HG03039 (cell line): ENCODE measurements around the gene MICAL3.

ENCODE experiments used
- ATAC-seq: cut with Tn5 transposase; IDR thresholded peaks from one replicate; pipeline ENCODE4 v1.9.1; 2021; ENCODE audit warnings: mild to moderate bottlenecking, moderate library complexity; ENCODE audit not compliant: unreplicated experiment

MICAL3 gene

GRCh38 chr22:17917490-17917983, 106.8 kb downstream of the MICAL3 start:
- ATAC-seq: no peak

GRCh38 chr22:17916226-17916889, 108.0 kb downstream of the MICAL3 start:
- ATAC-seq: no peak

GRCh38 chr22:17915676-17916075, 108.7 kb downstream of the MICAL3 start:
- no peak for ATAC-seq

GRCh38 chr22:17915188-17915587, 109.2 kb downstream of the MICAL3 start:
- ATAC-seq: no peak

GRCh38 chr22:17914474-17914873, 109.9 kb downstream of the MICAL3 start:
- ATAC-seq: no peak

GRCh38 chr22:17913801-17914347, 110.5 kb downstream of the MICAL3 start:
- no peak for ATAC-seq

- no peak for ATAC-seq
Measured at GRCh38 chr22:17912945-17913721, 111.2 kb downstream of the MICAL3 start.

- ATAC-seq: no peak
Measured at GRCh38 chr22:17911887-17912286, 112.5 kb downstream of the MICAL3 start.

GRCh38 chr22:17911312-17911705, 113.1 kb downstream of the MICAL3 start:
- ATAC-seq: no peak

- ATAC-seq: no peak
Measured at GRCh38 chr22:17910561-17911311, 113.6 kb downstream of the MICAL3 start.

GRCh38 chr22:17907748-17908051, 116.7 kb downstream of the MICAL3 start:
- ATAC-seq: no peak

- no peak for ATAC-seq
Measured at GRCh38 chr22:17906978-17907747, 117.2 kb downstream of the MICAL3 start.

- ATAC-seq: no peak
Measured at GRCh38 chr22:17905445-17905844, 118.9 kb downstream of the MICAL3 start.

GRCh38 chr22:17903564-17904295, 120.6 kb downstream of the MICAL3 start:
- ATAC-seq: no peak

- no peak for ATAC-seq
Measured at GRCh38 chr22:17902960-17903359, 121.4 kb downstream of the MICAL3 start.

GRCh38 chr22:17898375-17898774, 126.0 kb downstream of the MICAL3 start:
- no peak for ATAC-seq

GRCh38 chr22:17897858-17898257, 126.5 kb downstream of the MICAL3 start:
- ATAC-seq: no peak

GRCh38 chr22:17897426-17897825, 126.9 kb downstream of the MICAL3 start:
- ATAC-seq: no peak

GRCh38 chr22:17896586-17896985, 127.8 kb downstream of the MICAL3 start:
- no peak for ATAC-seq
